Measurements from ENCODE around the gene CHL1.

- TF ChIP-seq, protein P1, sequence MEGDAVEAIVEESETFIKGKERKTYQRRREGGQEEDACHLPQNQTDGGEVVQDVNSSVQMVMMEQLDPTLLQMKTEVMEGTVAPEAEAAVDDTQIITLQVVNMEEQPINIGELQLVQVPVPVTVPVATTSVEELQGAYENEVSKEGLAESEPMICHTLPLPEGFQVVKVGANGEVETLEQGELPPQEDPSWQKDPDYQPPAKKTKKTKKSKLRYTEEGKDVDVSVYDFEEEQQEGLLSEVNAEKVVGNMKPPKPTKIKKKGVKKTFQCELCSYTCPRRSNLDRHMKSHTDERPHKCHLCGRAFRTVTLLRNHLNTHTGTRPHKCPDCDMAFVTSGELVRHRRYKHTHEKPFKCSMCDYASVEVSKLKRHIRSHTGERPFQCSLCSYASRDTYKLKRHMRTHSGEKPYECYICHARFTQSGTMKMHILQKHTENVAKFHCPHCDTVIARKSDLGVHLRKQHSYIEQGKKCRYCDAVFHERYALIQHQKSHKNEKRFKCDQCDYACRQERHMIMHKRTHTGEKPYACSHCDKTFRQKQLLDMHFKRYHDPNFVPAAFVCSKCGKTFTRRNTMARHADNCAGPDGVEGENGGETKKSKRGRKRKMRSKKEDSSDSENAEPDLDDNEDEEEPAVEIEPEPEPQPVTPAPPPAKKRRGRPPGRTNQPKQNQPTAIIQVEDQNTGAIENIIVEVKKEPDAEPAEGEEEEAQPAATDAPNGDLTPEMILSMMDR (IDR thresholded peaks at IDR 0.05) = no peak
- TF ChIP-seq POLR2A (IDR thresholded peaks at IDR 0.05) = no peak
Measured at GRCh38 chr3:267101-267500, 70.5 kb downstream of the CHL1 start.
